ENCODE measurements around the gene PRR11.
A peak's percentile ranks its signal among the peaks of the same experiment; 100 is the strongest.

PRR11 gene

DNA sequence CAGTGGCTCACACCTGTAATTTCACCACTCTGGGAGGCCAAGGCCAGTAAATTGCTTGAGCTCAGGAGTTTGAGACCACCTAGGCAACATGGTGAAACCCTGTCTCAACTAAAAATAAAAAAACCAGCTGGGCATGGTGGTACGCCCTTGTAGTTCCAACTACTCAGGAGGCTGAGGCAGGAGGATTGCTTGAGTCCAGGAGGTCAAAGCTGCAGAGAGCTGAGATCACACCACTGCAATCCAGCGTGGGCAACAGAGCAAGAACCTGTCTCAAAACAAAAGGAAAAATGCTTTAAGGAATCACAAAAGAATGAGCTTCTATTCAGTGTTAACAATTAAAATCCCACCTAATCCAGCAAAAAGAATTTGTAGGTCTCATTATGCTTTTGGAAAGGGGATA lies 5.9 kb downstream of the PRR11 start:
- H3F3A ChIP-seq (ENCODE audit: low read depth): no peaks in the 10 kb centered on the region
- H3K36me3 ChIP-seq (ENCODE audit: insufficient read depth, low read length): no peaks in the 10 kb centered on the region
- H2AFZ ChIP-seq (ENCODE audit: low read length): no peak overlapping the region
- peak overlapping the region; percentile 20 for H3K9ac ChIP-seq (ENCODE audit: low read depth, low read length, poor library complexity, severe bottlenecking)
- H3K4me3 ChIP-seq (ENCODE audit: low read length, poor library complexity, severe bottlenecking): no peak overlapping the region
- H3K79me2 ChIP-seq (ENCODE audit: insufficient read depth, low read length): peaks cover 100% of the 10 kb centered on the region
- H3K27me3 ChIP-seq (ENCODE audit: insufficient read depth, low read length, poor library complexity, severe bottlenecking): no peaks in the 10 kb centered on the region
- H3K9me2 ChIP-seq (replicated peaks; ENCODE audit: low read depth, low read length): no peaks in the 10 kb centered on the region
- peak overlapping the region; percentile 50 for H3K4me2 ChIP-seq (ENCODE audit: low read depth, low read length, poor library complexity, severe bottlenecking)
- TF ChIP-seq CTCF (conservative IDR thresholded peaks at IDR 0.05; ENCODE audit: low read length) (no peak), EZH2phosphoT487 (IDR thresholded peaks at IDR 0.05; ENCODE audit: borderline replicate concordance) (no peak)
- peaks cover 67% of the 10 kb centered on the region for H3K4me1 ChIP-seq (ENCODE audit: insufficient read depth, low read length, poor library complexity, severe bottlenecking)
- peaks cover 11% of the 10 kb centered on the region for H4K20me1 ChIP-seq (ENCODE audit: insufficient read depth, low read length, poor library complexity, severe bottlenecking)
- H3K9me3 ChIP-seq (ENCODE audit: insufficient read depth, low read depth, low read length): no peaks in the 10 kb centered on the region

DNA sequence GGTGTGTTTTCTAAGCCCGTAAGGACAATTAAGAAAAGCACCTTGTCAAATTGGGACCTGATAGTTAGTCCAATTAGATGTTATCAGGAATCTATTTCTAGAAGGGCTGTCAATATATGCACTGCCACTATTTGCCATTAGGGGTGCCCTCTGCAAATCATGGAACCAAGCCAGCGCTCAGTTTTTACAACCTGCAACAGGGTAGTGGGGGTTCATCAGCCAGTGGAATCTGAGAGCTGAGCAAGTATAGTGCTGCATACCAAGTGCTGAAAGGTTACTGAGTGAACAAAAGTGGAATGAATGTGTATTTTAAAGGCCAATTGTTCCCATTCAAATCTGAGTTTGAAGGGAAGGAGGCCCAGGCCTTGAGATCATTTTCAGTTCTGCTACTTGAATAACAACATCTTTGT lies 10.4 kb downstream of the PRR11 start:
- Histone ChIP-seq H3F3A (ENCODE audit: low read depth) (no peaks in the 10 kb centered on the region), H3K4me3 (ENCODE audit: low read length, poor library complexity, severe bottlenecking) (peak overlapping the region; percentile 28), H3K27me3 (ENCODE audit: insufficient read depth, low read length, poor library complexity, severe bottlenecking) (no peaks in the 10 kb centered on the region), H3K36me3 (ENCODE audit: insufficient read depth, low read length) (peaks cover 20% of the 10 kb centered on the region; the same call in 1 of the 2 replicates), H3K9me2 (replicated peaks; ENCODE audit: low read depth, low read length) (no peaks in the 10 kb centered on the region), H4K20me1 (ENCODE audit: insufficient read depth, low read length, poor library complexity, severe bottlenecking) (peaks cover 8% of the 10 kb centered on the region), H2AFZ (ENCODE audit: low read length) (no peak overlapping the region), H3K79me2 (ENCODE audit: insufficient read depth, low read length) (peaks cover 90% of the 10 kb centered on the region), H3K4me1 (ENCODE audit: insufficient read depth, low read length, poor library complexity, severe bottlenecking) (peaks cover 26% of the 10 kb centered on the region), H3K4me2 (ENCODE audit: low read depth, low read length, poor library complexity, severe bottlenecking) (peak overlapping the region; percentile 61), H3K9ac (ENCODE audit: low read depth, low read length, poor library complexity, severe bottlenecking) (peak overlapping the region; percentile 39), H3K9me3 (ENCODE audit: insufficient read depth, low read depth, low read length) (no peaks in the 10 kb centered on the region)
- TF ChIP-seq EZH2phosphoT487 (IDR thresholded peaks at IDR 0.05; ENCODE audit: borderline replicate concordance) (no peak), CTCF (conservative IDR thresholded peaks at IDR 0.05; ENCODE audit: low read length) (peak; percentile 76)

- H3K27me3 ChIP-seq (ENCODE audit: insufficient read depth, low read length, poor library complexity, severe bottlenecking): no peaks in the 10 kb centered on the region
- no peak overlapping the region for H2AFZ ChIP-seq (ENCODE audit: low read length)
- peaks cover 80% of the 10 kb centered on the region for H3K79me2 ChIP-seq (ENCODE audit: insufficient read depth, low read length)
- H3K4me3 ChIP-seq (ENCODE audit: low read length, poor library complexity, severe bottlenecking): no peak overlapping the region
- peaks cover 8% of the 10 kb centered on the region for H4K20me1 ChIP-seq (ENCODE audit: insufficient read depth, low read length, poor library complexity, severe bottlenecking)
- H3K9me3 ChIP-seq (ENCODE audit: insufficient read depth, low read depth, low read length): no peaks in the 10 kb centered on the region
- H3K9me2 ChIP-seq (replicated peaks; ENCODE audit: low read depth, low read length): no peaks in the 10 kb centered on the region
- peak overlapping the region; percentile 25 for H3K4me2 ChIP-seq (ENCODE audit: low read depth, low read length, poor library complexity, severe bottlenecking)
- H3K36me3 ChIP-seq (ENCODE audit: insufficient read depth, low read length): peaks cover 33% of the 10 kb centered on the region; the same call in 1 of the 2 replicates
- no peak overlapping the region for H3K9ac ChIP-seq (ENCODE audit: low read depth, low read length, poor library complexity, severe bottlenecking)
- TF ChIP-seq CTCF (conservative IDR thresholded peaks at IDR 0.05; ENCODE audit: low read length) (no peak), EZH2phosphoT487 (IDR thresholded peaks at IDR 0.05; ENCODE audit: borderline replicate concordance) (no peak)
- peaks cover 11% of the 10 kb centered on the region for H3K4me1 ChIP-seq (ENCODE audit: insufficient read depth, low read length, poor library complexity, severe bottlenecking)
- no peaks in the 10 kb centered on the region for H3F3A ChIP-seq (ENCODE audit: low read depth)
These were observed 12.0 kb downstream of the PRR11 start for GRCh38 chr17:59167571-59168001.

Measured in Loucy (cell line).